Hepatocyte (in vitro differentiated cells): ENCODE data around the gene RPL35.

Experiments used
- CTCF ChIP-seq: fragments of 200-600 bp; sonication (generic); IDR thresholded peaks from 2 replicates; pipeline ENCODE4 v1.5.1; 2016; ENCODE audit warnings: antibody characterized with exemption, mild to moderate bottlenecking; ENCODE audit not compliant: poor library complexity
- EZH2 ChIP-seq: fragments of 200-600 bp; sonication (generic); IDR thresholded peaks from 2 replicates; pipeline ENCODE4 v1.6.1; 2016; ENCODE audit warnings: antibody characterized with exemption, mild to moderate bottlenecking, borderline replicate concordance
- EZH2phosphoT487 ChIP-seq: fragments of 200-600 bp; sonication (generic); IDR thresholded peaks from one replicate; pipeline ENCODE4 v1.6.1; 2018; ENCODE audit warnings: antibody characterized with exemption, mild to moderate bottlenecking, low read depth, moderate library complexity; ENCODE audit not compliant: unreplicated experiment, severe bottlenecking

DNA sequence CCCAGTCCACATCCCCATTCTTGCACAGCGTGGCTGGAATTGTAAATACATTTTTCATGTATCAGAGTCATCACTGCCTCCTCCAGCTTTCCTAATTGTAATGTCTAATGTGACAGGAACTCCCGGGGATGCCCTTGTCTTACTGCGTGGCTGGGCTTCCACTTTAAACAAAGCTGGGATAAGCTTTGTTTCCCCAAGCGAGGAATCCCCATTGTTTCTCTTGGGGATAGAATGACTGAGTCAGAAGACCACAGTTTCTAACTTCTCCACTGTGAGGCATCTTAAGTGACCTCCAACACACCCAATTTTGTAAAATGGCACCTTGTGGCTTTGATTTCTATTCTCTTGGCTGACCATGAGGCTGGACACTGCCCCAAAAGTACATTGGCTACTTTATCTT lies 22.6 kb upstream of the RPL35 start:
- TF ChIP-seq CTCF: no peak
- no peak for TF ChIP-seq EZH2phosphoT487
- no peak for TF ChIP-seq EZH2
